Heart right ventricle (tissue), 16 donors: Measurements from ENCODE around the gene SLC51A. TPM values are rescaled to one million over a fixed set of nuclear protein-coding genes. Genes with fewer than 3 reads are reported as not detected.

ENCODE experiments used
- ATAC-seq, 8 donors: fragments of 200-7000 bp; cut with Tn5 transposase; one replicate each; pipeline ENCODE4 v1.9.1; 2020; ENCODE audit warnings: mild to moderate bottlenecking in 8 of 8, moderate library complexity in 8 of 8, moderate number of reproducible peaks in 1 of 8
- DNase-seq, 2 donors: peaks; one replicate each; pipeline ENCODE4 v3.0.0-alpha.2; 2020
- H3K27ac ChIP-seq, 10 donors: fragments of 200-600 bp; sonication (generic) in 2 of 10; one replicate each; pipeline versions ENCODE4 v1.5.0 to v1.8.0; 2020 to 2022; ENCODE audit warnings: mild to moderate bottlenecking in 3 of 10
- H3K27me3 ChIP-seq, 7 donors: fragments of 200-600 bp; one replicate each; pipeline ENCODE4 v1.8.0; 2021 to 2022; ENCODE audit warnings: mild to moderate bottlenecking in 2 of 7
- H3K36me3 ChIP-seq, 9 donors: fragments of 200-600 bp; sonication (generic) in 1 of 9; one replicate each; pipeline versions ENCODE4 v1.5.0 to v1.8.0; 2020 to 2022; ENCODE audit warnings: mild to moderate bottlenecking in 2 of 9
- H3K4me1 ChIP-seq, 9 donors: fragments of 200-600 bp; sonication (generic) in 1 of 9; one replicate each; pipeline versions ENCODE4 v1.5.0 to v1.8.0; 2020 to 2022; ENCODE audit warnings: mild to moderate bottlenecking in 4 of 9
- H3K4me3 ChIP-seq, 10 donors: fragments of 200-600 bp; sonication (generic) in 2 of 10; one replicate each; pipeline versions ENCODE4 v1.5.0 to v1.8.0; 2020 to 2022; ENCODE audit warnings: mild to moderate bottlenecking in 7 of 10, moderate library complexity in 2 of 10
- H3K9me3 ChIP-seq, 11 donors: fragments of 200-600 bp in 10 of 11; sonication (generic) in 2 of 11; one replicate each; pipeline versions ENCODE4 v1.5.0 to v1.8.0; 2013 to 2022; ENCODE audit warnings: mild to moderate bottlenecking in 2 of 11, control low read depth in 1 of 11, moderate library complexity in 1 of 11
- CTCF ChIP-seq, 9 donors: fragments of 200-600 bp; sonication (generic) in 2 of 9; IDR thresholded peaks; one replicate each; pipeline versions ENCODE4 v1.5.0 to v1.8.0; 2021 to 2022; ENCODE audit warnings: antibody characterized with exemption in 9 of 9, mild to moderate bottlenecking in 5 of 9, moderate library complexity in 1 of 9
- WGBS, 2 donors: extraction: QIAGEN DNeasy Blood & Tissue Kit; methylation state at CpG; one replicate each; pipeline ENCODE4 v1.1.7; 2013; ENCODE audit warnings: inconsistent platforms in 1 of 2; 5-methylcytosine and 5-hydroxymethylcytosine counted together
- intact Hi-C, 10 donors: fragments of 100-400 bp; cut with DNase I; formaldehyde crosslinking; loops; one replicate each; pipeline versions ENCODE4 v1.11.1 to v1.14.2; 2022
- polyA plus RNA-seq, 2 donors: library from polyadenylated mRNA; stranded (reverse); fragments of 200-250 nt; gene quantifications; one replicate each; pipeline ENCODE4 v1.2.3, GENCODE V29; 2013
- total RNA-seq, 10 donors: library from RNA; stranded (reverse); fragmentation: NEBNext Ultra II Directional in 3 of 10; extraction: Animal tissue kit (Norgen Biotek cat#: 25700) in 3 of 10; gene quantifications; one replicate each; pipeline versions ENCODE4 v1.2.1 to v1.2.4, GENCODE V29; 2021 to 2023
- donor health status: Arrhythmogenic right ventricular cardiomyopathy.
- donor health status: ischemic (EF 13 %, LVEDD 7.1; RV severe dilation, severe dysfunction).
- donor health status: healthy with polysubstance abuse.
- donor health status: DM: no; HTN: yes; CAD: no.
- donor health status: DM: no; HTN: no; CAD: no.
- donor health status: ischemic (EF 25% LVEDD 6.9; RV normal size, moderate dysfunction).
- donor health status: ischemic (EF 25% LVEDD 5.7; RV mildly dilated, moderate dysfunction).
- donor health status: healthy.
- donor health status: DM: yes; HTN: yes; CAD: no.
- donor health status: Ischemic cardiomyopathy.
- donor health status: ischemic (EF 35%, LVEDD 5.7; RV mildly dilated, moderate dysfunction).
- donor health status: nonischemic (EF 11% LVEDD 7.7; RV severe dilation, severe dysfunction).
- donor health status: DM: yes; HTN: yes; CAD: no.
- donor health status: PGD.
- donor health status: ischemic (EF 29% LVEDD 5.4; RV normal size, mild dysfunction).
- donor health status: nonischemic (EF 23%, LVEDD 6.1; RV moderate dilation, normal function).

SLC51A gene
- total and polyA plus RNA-seq, 12 donors: 0.23 to 1.0 (median 0.52) TPM; not detected in 7

DNA sequence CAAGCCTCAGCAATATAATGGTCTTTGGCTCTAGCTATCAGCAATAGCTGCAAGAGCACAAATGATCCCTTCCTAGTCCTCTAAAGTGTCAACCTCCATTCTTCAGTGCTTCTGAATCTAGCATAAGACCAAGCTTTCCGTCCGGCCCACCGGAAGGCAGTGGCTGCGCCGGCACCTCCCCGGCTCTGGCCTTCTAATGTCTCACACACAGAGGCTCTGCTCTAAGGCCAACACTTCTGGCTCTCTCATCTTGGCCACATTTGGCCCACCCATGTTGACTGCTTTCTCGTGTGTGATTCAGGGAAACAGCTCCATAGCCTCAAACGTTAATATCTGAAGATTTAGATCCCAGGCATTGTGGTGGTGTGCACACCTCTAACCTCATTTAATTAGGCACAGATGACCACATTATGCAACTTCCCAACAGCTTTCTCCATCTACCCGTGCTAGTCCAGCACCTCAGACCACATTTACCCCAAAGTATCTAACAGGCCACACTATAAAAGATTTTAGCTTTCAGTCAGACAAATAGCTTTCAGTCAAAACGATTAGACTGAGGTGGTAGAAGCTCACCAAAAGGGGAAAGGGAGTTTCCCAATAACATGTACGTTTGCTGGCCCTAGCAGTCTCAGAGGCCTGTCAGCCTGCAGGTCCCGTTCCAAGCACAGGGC, 19.3 kb downstream of the SLC51A start:
- peaks cover 0 to 69% (median 37%) of the 10 kb centered on the region in 9 donors for H3K36me3 ChIP-seq
- no peak for DNase-seq
- no peak overlapping the region for H3K4me3 ChIP-seq
- no peaks in the 10 kb centered on the region for H3K9me3 ChIP-seq
- 82 to 84% methylated on average over 12 of the region's 12 CpGs for WGBS, 2 donors
- H3K27me3 ChIP-seq: no peaks in the 10 kb centered on the region
- no peak for TF ChIP-seq CTCF (IDR thresholded peaks at IDR 0.05)
- peaks cover 0 to 15% (median 0%) of the 10 kb centered on the region in 9 donors for H3K4me1 ChIP-seq
- ATAC-seq: peak in 1 of 8 donors; percentile 9
- no peak overlapping the region for H3K27ac ChIP-seq
- intact Hi-C loops: no loop called here

DNA sequence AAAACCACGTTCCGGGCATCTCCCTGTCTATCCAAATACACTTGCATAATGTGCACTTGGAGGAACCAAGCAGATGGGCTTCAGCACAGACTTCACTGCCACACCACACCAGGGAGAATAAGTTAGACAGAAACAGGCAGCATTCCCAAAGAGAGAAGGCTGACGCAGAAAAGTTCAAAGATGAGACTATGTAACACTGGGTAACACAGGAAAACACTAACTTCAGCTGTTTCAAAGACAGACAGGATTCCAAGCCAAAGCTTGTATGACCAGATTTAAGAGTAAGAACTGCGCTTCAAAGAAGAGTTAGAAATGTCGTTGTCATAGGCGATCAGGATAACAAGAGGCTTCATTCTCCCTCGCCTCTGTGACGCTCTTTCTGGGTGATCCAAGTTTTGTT, 19.9 kb downstream of the SLC51A start:
- H3K4me1 ChIP-seq: peaks cover 0 to 15% (median 0%) of the 10 kb centered on the region in 9 donors
- no peak for TF ChIP-seq CTCF (IDR thresholded peaks at IDR 0.05)
- peaks cover 0 to 76% (median 43%) of the 10 kb centered on the region in 9 donors for H3K36me3 ChIP-seq
- ATAC-seq (peak in 1 of 8 donors; percentile 27), DNase-seq (no peak)
- intact Hi-C loops: no loop called here
- no peaks in the 10 kb centered on the region for H3K27me3 ChIP-seq
- WGBS, 2 donors: 93 to 95% methylated on average over 8 of the region's 8 CpGs
- H3K9me3 ChIP-seq: no peaks in the 10 kb centered on the region
- no peak overlapping the region for H3K4me3 ChIP-seq
- H3K27ac ChIP-seq: no peak overlapping the region

GRCh38 chr3:196237203-196237602, 20.9 kb downstream of the SLC51A start:
- Histone ChIP-seq H3K4me3 (no peak overlapping the region), H3K27me3 (no peaks in the 10 kb centered on the region), H3K4me1 (peaks cover 0 to 10% (median 0%) of the 10 kb centered on the region in 9 donors), H3K36me3 (peaks cover 0 to 85% (median 53%) of the 10 kb centered on the region in 9 donors), H3K9me3 (no peaks in the 10 kb centered on the region), H3K27ac (no peak overlapping the region)
- ATAC-seq (no peak), DNase-seq (no peak)
- 85 to 89% methylated on average over 5 of the region's 5 CpGs for WGBS, 2 donors
- TF ChIP-seq CTCF (IDR thresholded peaks at IDR 0.05): no peak
- intact Hi-C loops: no loop called here

DNA sequence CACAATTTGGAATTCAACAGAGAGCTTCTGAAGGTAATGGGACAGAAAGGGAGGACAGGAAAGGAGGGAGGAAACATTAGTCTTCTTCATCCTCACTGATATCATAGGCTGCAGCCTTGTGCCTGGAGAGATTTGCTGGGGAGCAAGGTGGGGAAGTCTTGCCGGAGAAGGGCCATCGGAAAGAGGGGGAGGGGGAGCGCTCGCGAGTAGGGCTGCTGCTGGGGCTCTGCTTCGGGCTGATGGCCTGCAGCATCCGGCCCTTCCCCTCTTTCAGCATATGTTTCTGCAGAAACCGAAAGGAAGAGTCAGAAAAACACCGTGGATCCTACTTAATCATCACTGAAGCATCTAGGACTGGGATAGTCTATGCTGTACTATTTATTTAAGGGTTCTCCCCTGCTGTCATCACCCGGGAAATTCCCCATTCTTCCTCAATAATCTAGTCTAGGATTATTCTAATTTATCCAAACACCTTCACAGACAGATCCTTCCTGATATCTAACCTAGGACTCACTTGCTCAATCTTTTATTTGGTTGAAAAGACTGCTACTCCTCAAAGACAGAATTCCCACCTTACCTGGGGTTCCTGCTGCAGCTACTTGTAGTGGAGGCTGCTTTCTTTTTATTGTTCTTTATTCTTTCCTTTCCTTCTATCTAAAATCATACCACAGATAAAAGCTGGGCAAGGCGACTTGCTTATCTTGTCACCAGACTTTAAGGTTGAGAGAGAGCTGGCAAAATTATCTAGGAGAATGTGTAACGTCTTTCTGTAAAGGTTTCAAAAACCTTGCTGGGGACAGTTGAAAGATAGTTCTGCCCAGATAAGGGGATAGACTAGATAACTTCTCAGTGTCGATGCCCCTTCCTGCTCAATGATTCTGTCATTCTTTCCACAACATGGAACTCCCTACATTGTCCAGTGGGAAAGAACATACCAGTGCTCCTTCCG, 22.6 kb downstream of the SLC51A start:
- intact Hi-C loops: no loop called here
- ATAC-seq: no peak
- Histone ChIP-seq H3K4me1 (no peaks in the 10 kb centered on the region), H3K27me3 (no peaks in the 10 kb centered on the region), H3K9me3 (no peaks in the 10 kb centered on the region), H3K4me3 (no peak overlapping the region), H3K27ac (no peak overlapping the region), H3K36me3 (peaks cover 0 to 87% (median 59%) of the 10 kb centered on the region in 9 donors)
- no peak for TF ChIP-seq CTCF (IDR thresholded peaks at IDR 0.05)
- DNase-seq: no peak
- WGBS, 2 donors: 67 to 72% methylated on average over 14 of the region's 14 CpGs
